H1 (cell line): ENCODE results near the gene CD151. TPM values are rescaled to one million over a fixed set of nuclear protein-coding genes. Genes with fewer than 3 reads are reported as not detected.

ENCODE experiments used
- CTCF ChIA-PET: fragments of 300-600 bp; sonication (Branson Sonifier 250); formaldehyde crosslinking; loops from one replicate; lab custom pipeline; 2021; ENCODE audit not compliant: partially characterized antibody; lab: Charles Lee
- POLR2A ChIA-PET: fragments of 300-600 bp; sonication (Branson Sonifier 250); formaldehyde crosslinking; loops from one replicate; lab custom pipeline; 2021; ENCODE audit warnings: inconsistent platforms; ENCODE audit not compliant: partially characterized antibody; lab: Charles Lee
- DNase-seq, 2 experiments: peaks; one replicate each; pipeline versions ENCODE4 v3.0.0 to v3.0.0-alpha.2; 2010 to 2022; ENCODE audit warnings: low spot score in 2 of 2, low read depth in 1 of 2, mixed read lengths in 1 of 2
- FAIRE-seq: peaks from 2 replicates; lab custom pipeline; 2011; peaks lifted over from hg19 to GRCh38; lab: Jason Lieb, UNC
- H2AFZ ChIP-seq: 2 replicates; pipeline ENCODE4 v1.8.1; 2012; ENCODE audit warnings: low read length, inconsistent platforms
- H2AK5ac ChIP-seq: 2 replicates; pipeline ENCODE4 v1.6.1; 2013; ENCODE audit warnings: low read depth, low read length
- H2BK120ac ChIP-seq: replicated peaks from 2 replicates; pipeline ENCODE3; 2013; ENCODE audit warnings: low read depth, low read length, inconsistent platforms
- H2BK12ac ChIP-seq: 2 replicates; pipeline ENCODE4 v1.6.1; 2013; ENCODE audit warnings: low read depth, low read length
- H2BK15ac ChIP-seq: 2 replicates; pipeline ENCODE4 v1.6.1; 2013; ENCODE audit warnings: low read length
- H2BK20ac ChIP-seq: 2 replicates; pipeline ENCODE4 v1.6.1; 2013; ENCODE audit warnings: low read length
- H2BK5ac ChIP-seq: 2 replicates; pipeline ENCODE4 v1.6.1; 2013; ENCODE audit warnings: low read depth, low read length
- H3K14ac ChIP-seq: 2 replicates; pipeline ENCODE4 v1.6.1; 2013; ENCODE audit warnings: inconsistent platforms; ENCODE audit not compliant: insufficient read length
- H3K18ac ChIP-seq: 2 replicates; pipeline ENCODE4 v1.6.1; 2013; ENCODE audit warnings: low read length; ENCODE audit errors: extremely low read depth
- H3K23ac ChIP-seq: 2 replicates; pipeline ENCODE4 v1.6.1; 2013; ENCODE audit warnings: inconsistent platforms; ENCODE audit not compliant: insufficient read length
- H3K23me2 ChIP-seq: 2 replicates; pipeline ENCODE4 v1.6.1; 2013; ENCODE audit warnings: low read depth, low read length
- H3K27ac ChIP-seq: 2 replicates; pipeline ENCODE4 v1.6.1; 2011; ENCODE audit warnings: low read depth, low read length, inconsistent platforms
- H3K27me3 ChIP-seq, 4 experiments: replicated peaks in 1 of 4; 1 replicate in 1 of 4; 2 replicates in 3 of 4; pipeline versions ENCODE4 v1.6.1 to v1.8.1; 2011 to 2013; ENCODE audit warnings: low read length in 3 of 4, mild to moderate bottlenecking in 3 of 4, inconsistent platforms in 2 of 4, mixed read lengths in 2 of 4, moderate library complexity in 1 of 4; ENCODE audit not compliant: control insufficient read depth in 3 of 4, insufficient read depth in 3 of 4; ENCODE audit errors: extremely low read depth in 1 of 4
- H3K36me3 ChIP-seq, 4 experiments: 2 replicates each; pipeline versions ENCODE4 v1.6.1 to v1.8.1; 2011 to 2013; ENCODE audit warnings: mild to moderate bottlenecking in 4 of 4, low read length in 3 of 4, moderate library complexity in 2 of 4, control low read depth in 1 of 4, inconsistent platforms in 1 of 4; ENCODE audit not compliant: insufficient read depth in 4 of 4, control insufficient read depth in 2 of 4
- H3K4ac ChIP-seq: replicated peaks from 2 replicates; pipeline ENCODE3; 2013; ENCODE audit warnings: low read length, low read depth, mixed read lengths, inconsistent platforms; ENCODE audit not compliant: insufficient read length
- H3K4me1 ChIP-seq, 4 experiments: replicated peaks in 1 of 4; 1 replicate in 1 of 4; 2 replicates in 3 of 4; pipeline versions ENCODE4 v1.6.1 to v1.8.1; 2011 to 2013; ENCODE audit warnings: low read length in 3 of 4, inconsistent platforms in 2 of 4, mixed read lengths in 1 of 4; ENCODE audit not compliant: insufficient read depth in 4 of 4, control insufficient read depth in 3 of 4
- H3K4me2 ChIP-seq, 2 experiments: 2 replicates each; pipeline versions ENCODE4 v1.6.1 to v1.8.1; 2011 to 2013; ENCODE audit warnings: low read depth in 2 of 2, low read length in 2 of 2, control low read depth in 1 of 2, inconsistent platforms in 1 of 2, mild to moderate bottlenecking in 1 of 2; ENCODE audit not compliant: insufficient read depth in 1 of 2
- H3K4me3 ChIP-seq, 4 experiments: fragments of 200-600, 300-600 bp in 1 of 4; sonication (generic), shearing (Covaris generic), sonication (Bioruptor Twin) in 1 of 4; 2 replicates each; pipeline versions ENCODE4 v1.5.1 to v1.8.1; 2011 to 2016; ENCODE audit warnings: low read length in 4 of 4, low read depth in 3 of 4, control low read depth in 2 of 4, inconsistent platforms in 2 of 4, mild to moderate bottlenecking in 2 of 4, mixed read lengths in 1 of 4, moderate library complexity in 1 of 4; ENCODE audit not compliant: insufficient read depth in 2 of 4; ENCODE audit errors: extremely low read depth in 1 of 4
- H3K56ac ChIP-seq: replicated peaks from 2 replicates; pipeline ENCODE3; 2013; ENCODE audit warnings: low read depth, mild to moderate bottlenecking, mixed read lengths, low read length, inconsistent platforms; ENCODE audit not compliant: insufficient read length
- H3K79me1 ChIP-seq: 2 replicates; pipeline ENCODE4 v1.6.1; 2013; ENCODE audit warnings: low read depth, low read length, control low read depth
- H3K79me2 ChIP-seq, 2 experiments: 2 replicates each; pipeline versions ENCODE4 v1.6.1 to v1.8.1; 2012 to 2013; ENCODE audit warnings: low read length in 2 of 2, mild to moderate bottlenecking in 2 of 2, inconsistent platforms in 1 of 2; ENCODE audit not compliant: insufficient read depth in 2 of 2, control insufficient read depth in 1 of 2
- H3K9ac ChIP-seq, 4 experiments: replicated peaks in 1 of 4; 1 replicate in 1 of 4; 2 replicates in 3 of 4; pipeline versions ENCODE4 v1.6.1 to v1.8.1; 2011 to 2013; ENCODE audit warnings: low read depth in 3 of 4, low read length in 3 of 4, control low read depth in 2 of 4, mild to moderate bottlenecking in 2 of 4, moderate library complexity in 2 of 4, inconsistent platforms in 1 of 4; ENCODE audit errors: extremely low read depth in 1 of 4
- H3K9me3 ChIP-seq, 2 experiments: 2 replicates each; pipeline versions ENCODE4 v1.6.1 to v1.8.1; 2012 to 2013; ENCODE audit warnings: mild to moderate bottlenecking in 2 of 2, moderate library complexity in 2 of 2, control low read depth in 1 of 2, inconsistent platforms in 1 of 2, low read depth in 1 of 2, low read length in 1 of 2, mixed read lengths in 1 of 2; ENCODE audit not compliant: insufficient read depth in 2 of 2
- H4K20me1 ChIP-seq, 2 experiments: replicated peaks in 1 of 2; 2 replicates each; pipeline versions ENCODE3 to v1.8.1; 2011 to 2013; ENCODE audit warnings: inconsistent platforms in 2 of 2, low read length in 2 of 2, mild to moderate bottlenecking in 1 of 2; ENCODE audit not compliant: insufficient read depth in 2 of 2, control insufficient read depth in 1 of 2
- H4K5ac ChIP-seq: 2 replicates; pipeline ENCODE4 v1.6.1; 2013; ENCODE audit warnings: low read length, low read depth, mixed read lengths, inconsistent platforms; ENCODE audit not compliant: insufficient read length
- H4K8ac ChIP-seq: 2 replicates; pipeline ENCODE4 v1.8.0; 2013; ENCODE audit warnings: mild to moderate bottlenecking, moderate library complexity, low read length, inconsistent platforms; ENCODE audit not compliant: insufficient read depth; ENCODE audit errors: extremely low read depth
- H4K91ac ChIP-seq: replicated peaks from 2 replicates; pipeline ENCODE3; 2013; ENCODE audit warnings: low read length, mixed read lengths, inconsistent platforms; ENCODE audit not compliant: insufficient read length
- ASH2L ChIP-seq: fragments of 200-600, 300-600 bp; sonication (generic); IDR thresholded peaks from one replicate; pipeline ENCODE4 v1.7.1; 2017; ENCODE audit warnings: low read length
- KDM4A ChIP-seq: IDR thresholded peaks from one replicate; pipeline ENCODE4 v1.7.1; 2012; ENCODE audit warnings: low read depth, mild to moderate bottlenecking, moderate library complexity, low read length, inconsistent platforms; ENCODE audit not compliant: severe bottlenecking
- POLR2AphosphoS5 ChIP-seq: IDR thresholded peaks from 2 replicates; pipeline ENCODE4 v1.6.1; 2011; ENCODE audit warnings: low read depth, low read length
- TAF1 ChIP-seq: IDR thresholded peaks from 2 replicates; pipeline ENCODE4 v1.6.1; 2011; ENCODE audit warnings: mild to moderate bottlenecking, low read depth, low read length
- WGBS, 2 experiments: shearing (Covaris generic) in 1 of 2; methylation state at CpG; one replicate each; pipeline versions ENCODE4 v1.1.6 to v1.1.7; 2013 to 2015; ENCODE audit warnings: low lambda C conversion rate in 2 of 2, mixed read lengths in 2 of 2, inconsistent platforms in 1 of 2, low coverage in 1 of 2, missing lambda C conversion rate in 1 of 2; ENCODE audit not compliant: insufficient replicate concordance in 2 of 2, insufficient coverage in 1 of 2, insufficient read length in 1 of 2; ENCODE audit errors: extremely low coverage in 1 of 2, missing lambda C conversion rate in 1 of 2; 5-methylcytosine and 5-hydroxymethylcytosine counted together
- polyA plus RNA-seq, 7 experiments: library from polyadenylated mRNA; depleted of rRNA in 3 of 7; stranded (reverse) in 5 of 7; unstranded in 2 of 7; fragments of >200 nt in 5 of 7; fragments of 200-250 nt in 2 of 7; gene quantifications; 1 replicate in 5 of 7; 2 replicates in 1 of 7; 4 replicates in 1 of 7; pipeline versions ENCODE4 v1.2.1 to v1.2.3, GENCODE V29; 2011 to 2013; ENCODE audit warnings: missing spikeins in 2 of 7, mixed read lengths in 2 of 7
- total RNA-seq: library from RNA; stranded (reverse); fragmentation: NEBNext Ultra II Directional; extraction: Animal tissue kit (Norgen Biotek cat#: 25700); gene quantifications from 2 replicates; pipeline ENCODE4 v1.2.1, GENCODE V29; 2021

Gene CD151
- total and polyA plus RNA-seq, 2 of the 8 experiments (the other 6 are each of a cell fraction or from before 2014, with no cell fraction given) = 101 to 212 TPM

- ChIA-PET CTCF (interaction anchor here (0.7 to 6.7 kb wide), 17 partner anchors 8 to 132 kb away, joined by 3 to 74 read pairs (median 7); partner anchors contain the start of genes CD151, CRACR2B and PIDD1), POLR2A (interaction anchor here (0.7 to 40.4 kb wide), 5 partner anchors 8 to 46 kb away, joined by 3 to 1917 read pairs (median 7); partner anchors contain the start of genes CD151, CEND1, CRACR2B and PIDD1)
- peaks cover 2% of the 10 kb centered on the region; the same call in 1 of the 2 replicates for H3K79me1 ChIP-seq
- no peak overlapping the region for H3K56ac ChIP-seq
- WGBS, 2 experiments = 10% methylated on average over 20 of the region's 71 CpGs; no CpG with 5 or more reads in 1 of the 2 experiments
- H3K18ac ChIP-seq = no peak overlapping the region
- no peak overlapping the region for H3K14ac ChIP-seq
- no peak overlapping the region for H2BK120ac ChIP-seq
- no peak overlapping the region for H3K4ac ChIP-seq
- H2AFZ ChIP-seq = no peak overlapping the region
- H4K8ac ChIP-seq = peak overlapping the region; percentile 71; the same call in 1 of the 2 replicates
- H2BK12ac ChIP-seq = no peak overlapping the region
- H3K23me2 ChIP-seq = peaks cover 21% of the 10 kb centered on the region; the same call in 1 of the 2 replicates
- peaks cover 0 to 9% of the 10 kb centered on the region in 2 experiments; a peak in 1 of 4 replicates for H3K79me2 ChIP-seq
- no peak overlapping the region for H3K9ac ChIP-seq
- peak overlapping the region; percentile 31 to 60 (median 44) for H3K4me3 ChIP-seq
- no peak overlapping the region for H2BK20ac ChIP-seq
- no peak overlapping the region for H4K5ac ChIP-seq
- H2BK15ac ChIP-seq = no peak overlapping the region
- peak; percentile 62 for TF ChIP-seq KDM4A
- TF ChIP-seq POLR2AphosphoS5 = no peak
- 0 out of 2 replicates have a peak, but pooled peaks have one; percentile 4 for TF ChIP-seq TAF1
- peak; percentile 42 for TF ChIP-seq ASH2L
- no peak for FAIRE-seq
- H3K27me3 ChIP-seq = peaks cover 0 to 2% (median 0%) of the 10 kb centered on the region in 4 experiments; a peak in 4 of 7 replicates
- H2BK5ac ChIP-seq = no peak overlapping the region
- H3K27ac ChIP-seq = no peak overlapping the region
- DNase-seq = peak in 1 of 2 experiments; percentile 90
- peak overlapping the region; percentile 67 to 91 for H3K4me2 ChIP-seq
- H3K36me3 ChIP-seq = no peaks in the 10 kb centered on the region
- peaks cover 0 to 46% (median 30%) of the 10 kb centered on the region in 4 experiments; a peak in 6 of 7 replicates for H3K4me1 ChIP-seq
- H3K9me3 ChIP-seq = no peaks in the 10 kb centered on the region
- H3K23ac ChIP-seq = no peak overlapping the region
- no peak overlapping the region for H2AK5ac ChIP-seq
- H4K20me1 ChIP-seq = peaks cover 17 to 31% of the 10 kb centered on the region in 2 experiments
- H4K91ac ChIP-seq = peak overlapping the region; percentile 65
Observed at GRCh38 chr11:849104-849824, 16.5 kb downstream of the CD151 start.
